COLO829 (cell line): ENCODE measurements around the gene CYP2D6.
"Not testable (repeated sequence)": the region's sequence is repeated elsewhere in the genome, so short reads cannot be mapped to it uniquely, and the experiment has no call there.

Experiments
- DNase-seq: peaks from one replicate; pipeline ENCODE4 v3.0.0; 2012; ENCODE audit warnings: low spot score

Gene CYP2D6

GRCh38 chr22:42130639-42131431 is at the start of gene CYP2D6:
TSS of gene CYP2D6 (minus strand) at chr22:42130810. CDS start at chr22:42130791, 19 bp downstream.
- not testable (repeated sequence) for DNase-seq

- no peak for DNase-seq
Measured at GRCh38 chr22:42179616-42180015, 49.0 kb upstream of the CYP2D6 start.

GRCh38 chr22:42178910-42179519 is 48.4 kb upstream of the CYP2D6 start:
- no peak for DNase-seq

GRCh38 chr22:42177891-42178336 is 47.3 kb upstream of the CYP2D6 start:
- no peak for DNase-seq

- no peak for DNase-seq
Measured at GRCh38 chr22:42176255-42176915, 45.8 kb upstream of the CYP2D6 start.

GRCh38 chr22:42174062-42174461 is 43.5 kb upstream of the CYP2D6 start:
- DNase-seq, result no peak

GRCh38 chr22:42173183-42173926 is 42.7 kb upstream of the CYP2D6 start:
- DNase-seq, result no peak

GRCh38 chr22:42172773-42173172 is 42.2 kb upstream of the CYP2D6 start:
- DNase-seq, result no peak

- DNase-seq, result peak; percentile 92
Measured at GRCh38 chr22:42171946-42172719, 41.5 kb upstream of the CYP2D6 start.

GRCh38 chr22:42171417-42171816 is 40.8 kb upstream of the CYP2D6 start:
- no peak for DNase-seq

GRCh38 chr22:42170946-42171345 is 40.3 kb upstream of the CYP2D6 start:
- DNase-seq, result no peak

- DNase-seq, result peak; percentile 69
Measured at GRCh38 chr22:42169055-42169469, 38.5 kb upstream of the CYP2D6 start.

- no peak for DNase-seq
Measured at GRCh38 chr22:42168476-42168875, 37.9 kb upstream of the CYP2D6 start.

GRCh38 chr22:42167066-42167465 is 36.5 kb upstream of the CYP2D6 start:
- no peak for DNase-seq

GRCh38 chr22:42164901-42165300 is 34.3 kb upstream of the CYP2D6 start:
- DNase-seq, result no peak

GRCh38 chr22:42163515-42163914 is 32.9 kb upstream of the CYP2D6 start:
- no peak for DNase-seq

GRCh38 chr22:42162728-42163489 is 32.3 kb upstream of the CYP2D6 start:
- no peak for DNase-seq

- no peak for DNase-seq
Measured at GRCh38 chr22:42160830-42161696, 30.5 kb upstream of the CYP2D6 start.

GRCh38 chr22:42160251-42160650 is 29.6 kb upstream of the CYP2D6 start:
- no peak for DNase-seq
